ENCODE results near the gene PLEKHB2. TPM values are rescaled to one million over a fixed set of nuclear protein-coding genes. Genes with fewer than 3 reads are reported as not detected.
"Not testable (repeated sequence)": the region's sequence is repeated elsewhere in the genome, so short reads cannot be mapped to it uniquely, and the experiment has no call there.

Gene PLEKHB2
- total RNA-seq: 10 to 100 TPM; 39.9 to 42.4 TPM

- H3K27ac Mint-ChIP-seq: peak within 1 kb of the TSS; percentile 99
- intact Hi-C loops (cut with DNase I, micrococcal nuclease): loop anchor here (1.0 to 2.0 kb wide), 4 partner anchors 12 to 575 kb away; partner anchors contain the start of genes MZT2A (in 2 of the 2) and FAM168B (in 1 of the 2)
- no peaks in the 10 kb centered on the region for H3K9me3 Mint-ChIP-seq (ENCODE audit: low read depth)
- CTCF ChIA-PET: interaction anchor here (0.7 to 3.4 kb wide), 3 partner anchors 13 to 42 kb away, joined by 3 to 30 read pairs (median 4); partner anchors contain the start of gene FAM168B
- H3K4me3 Mint-ChIP-seq: peak within 1 kb of the TSS; percentile 98
- no peaks in the 10 kb centered on the region for H3K27me3 Mint-ChIP-seq
- POLR2A ChIA-PET: interaction anchor here (0.6 to 1.6 kb wide), 3 partner anchors 12 to 759 kb away, joined by 3 to 7 read pairs (median 4); partner anchors contain the start of gene FAM168B
- H3K4me1 Mint-ChIP-seq: peaks cover 43% of the 10 kb centered on the region
- DNase-seq (peak; percentile 94), ATAC-seq (peak; percentile 66)
- H3K36me3 Mint-ChIP-seq (ENCODE audit: low read depth): peaks cover 22% of the 10 kb centered on the region
Observed at GRCh38 chr2:131105156-131105949, at the start of gene PLEKHB2. Gene PLEKHB2 (plus strand): TSS chr2:131105336. CDS start chr2:131120942, 15,606 bp downstream.

- H3K4me3 Mint-ChIP-seq: no peak overlapping the region
- H3K36me3 Mint-ChIP-seq (ENCODE audit: low read depth): peaks cover 57% of the 10 kb centered on the region
- H3K9me3 Mint-ChIP-seq (ENCODE audit: low read depth): no peaks in the 10 kb centered on the region
- ChIA-PET POLR2A (no interaction called here), CTCF (no interaction called here)
- peaks cover 8% of the 10 kb centered on the region for H3K4me1 Mint-ChIP-seq
- no peak for DNase-seq
- no peak for ATAC-seq
- H3K27me3 Mint-ChIP-seq: no peaks in the 10 kb centered on the region
- intact Hi-C loops (cut with DNase I, micrococcal nuclease): no loop called here
- H3K27ac Mint-ChIP-seq: peak overlapping the region; percentile 52
Observed at GRCh38 chr2:131056204-131056931, 48.8 kb upstream of the PLEKHB2 start.

GRCh38 chr2:131056932-131057287 is 48.2 kb upstream of the PLEKHB2 start:
- peaks cover 11% of the 10 kb centered on the region for H3K4me1 Mint-ChIP-seq
- H3K36me3 Mint-ChIP-seq (ENCODE audit: low read depth): peaks cover 54% of the 10 kb centered on the region
- no peaks in the 10 kb centered on the region for H3K9me3 Mint-ChIP-seq (ENCODE audit: low read depth)
- POLR2A ChIA-PET: no interaction called here
- CTCF ChIA-PET: no interaction called here
- intact Hi-C loops (cut with DNase I, micrococcal nuclease): no loop called here
- peak overlapping the region; percentile 33 for H3K27ac Mint-ChIP-seq
- no peak overlapping the region for H3K4me3 Mint-ChIP-seq
- ATAC-seq (no peak), DNase-seq (no peak)
- H3K27me3 Mint-ChIP-seq: no peaks in the 10 kb centered on the region

GRCh38 chr2:131058214-131058843 is 46.8 kb upstream of the PLEKHB2 start:
- intact Hi-C loops (cut with DNase I, micrococcal nuclease): no loop called here
- Mint-ChIP-seq H3K27ac (no peak overlapping the region), H3K4me3 (no peak overlapping the region), H3K9me3 (ENCODE audit: low read depth) (no peaks in the 10 kb centered on the region), H3K27me3 (no peaks in the 10 kb centered on the region), H3K4me1 (peaks cover 14% of the 10 kb centered on the region), H3K36me3 (ENCODE audit: low read depth) (peaks cover 46% of the 10 kb centered on the region)
- ChIA-PET POLR2A (no interaction called here), CTCF (no interaction called here)
- DNase-seq (no peak), ATAC-seq (no peak)

- intact Hi-C loops (cut with DNase I, micrococcal nuclease): no loop called here
- Mint-ChIP-seq H3K27me3 (no peaks in the 10 kb centered on the region), H3K4me3 (no peak overlapping the region), H3K27ac (no peak overlapping the region), H3K4me1 (peaks cover 14% of the 10 kb centered on the region), H3K36me3 (ENCODE audit: low read depth) (peaks cover 48% of the 10 kb centered on the region), H3K9me3 (ENCODE audit: low read depth) (no peaks in the 10 kb centered on the region)
- ChIA-PET CTCF (no interaction called here), POLR2A (no interaction called here)
- ATAC-seq (no peak), DNase-seq (no peak)
Observed at GRCh38 chr2:131058920-131059319, 46.2 kb upstream of the PLEKHB2 start.

GRCh38 chr2:131063501-131064283 is 41.4 kb upstream of the PLEKHB2 start:
- CTCF ChIA-PET: interaction anchor here (0.6 kb wide), 1 partner anchor 41 kb away, joined by 3 read pairs; no protein-coding TSS in a partner anchor
- peaks cover 33% of the 10 kb centered on the region for H3K36me3 Mint-ChIP-seq (ENCODE audit: low read depth)
- H3K27ac Mint-ChIP-seq: no peak overlapping the region

GRCh38 chr2:131064589-131065512 is 40.3 kb upstream of the PLEKHB2 start:
- no peak overlapping the region for H3K27ac Mint-ChIP-seq
- no peaks in the 10 kb centered on the region for H3K9me3 Mint-ChIP-seq (ENCODE audit: low read depth)
- no peak overlapping the region for H3K4me3 Mint-ChIP-seq
- DNase-seq: no peak
- ChIA-PET POLR2A (interaction anchor here (0.7 kb wide), 1 partner anchor 274 kb away, joined by 3 read pairs; no protein-coding TSS in a partner anchor), CTCF (no interaction called here)
- no peak for ATAC-seq
- no peaks in the 10 kb centered on the region for H3K27me3 Mint-ChIP-seq
- H3K4me1 Mint-ChIP-seq: peaks cover 15% of the 10 kb centered on the region
- H3K36me3 Mint-ChIP-seq (ENCODE audit: low read depth): peaks cover 36% of the 10 kb centered on the region
- intact Hi-C loops (cut with DNase I, micrococcal nuclease): no loop called here

More at GRCh38 chr2:131063501-131064283, 41.4 kb upstream of the PLEKHB2 start:
- POLR2A ChIA-PET: no interaction called here
- DNase-seq (no peak), ATAC-seq (no peak)
- intact Hi-C loops (cut with DNase I, micrococcal nuclease): no loop called here
- Mint-ChIP-seq H3K9me3 (ENCODE audit: low read depth) (no peaks in the 10 kb centered on the region), H3K27me3 (no peaks in the 10 kb centered on the region), H3K4me3 (no peak overlapping the region), H3K4me1 (peaks cover 15% of the 10 kb centered on the region)

GRCh38 chr2:131067465-131068125 is 37.5 kb upstream of the PLEKHB2 start:
- ATAC-seq: no peak
- POLR2A ChIA-PET: no interaction called here
- H3K9me3 Mint-ChIP-seq (ENCODE audit: low read depth): no peaks in the 10 kb centered on the region
- intact Hi-C loops (cut with DNase I, micrococcal nuclease): no loop called here
- no peak for DNase-seq
- CTCF ChIA-PET: no interaction called here
- H3K36me3 Mint-ChIP-seq (ENCODE audit: low read depth): peaks cover 42% of the 10 kb centered on the region
- no peaks in the 10 kb centered on the region for H3K27me3 Mint-ChIP-seq
- H3K4me1 Mint-ChIP-seq: peaks cover 9% of the 10 kb centered on the region
- peak overlapping the region; percentile 9 for H3K27ac Mint-ChIP-seq
- no peak overlapping the region for H3K4me3 Mint-ChIP-seq

- H3K27ac Mint-ChIP-seq; H3K9me3 Mint-ChIP-seq (ENCODE audit: low read depth); H3K27me3 Mint-ChIP-seq; intact Hi-C loops (cut with DNase I, micrococcal nuclease); DNase-seq; POLR2A ChIA-PET; H3K4me3 Mint-ChIP-seq; ATAC-seq: not testable (repeated sequence)
- CTCF ChIA-PET: interaction anchor here (0.6 kb wide), 2 partner anchors 25 to 51 kb away, joined by 3 to 4 read pairs; no protein-coding TSS in a partner anchor
- H3K4me1 Mint-ChIP-seq: peaks cover 10% of the 10 kb centered on the region
- peaks cover 44% of the 10 kb centered on the region for H3K36me3 Mint-ChIP-seq (ENCODE audit: low read depth)
Observed at GRCh38 chr2:131068172-131068571, 37.0 kb upstream of the PLEKHB2 start.

- Mint-ChIP-seq H3K36me3 (ENCODE audit: low read depth) (peaks cover 72% of the 10 kb centered on the region), H3K4me1 (peaks cover 21% of the 10 kb centered on the region)
- CTCF ChIA-PET; DNase-seq; H3K27me3 Mint-ChIP-seq; ATAC-seq; H3K4me3 Mint-ChIP-seq; POLR2A ChIA-PET; H3K27ac Mint-ChIP-seq; H3K9me3 Mint-ChIP-seq (ENCODE audit: low read depth); intact Hi-C loops (cut with DNase I, micrococcal nuclease): not testable (repeated sequence)
Observed at GRCh38 chr2:131075578-131075977, 29.6 kb upstream of the PLEKHB2 start.

All from activated CD4-positive, alpha-beta T cell treated with anti-CD3 and anti-CD28 coated beads for 36 hours (primary cell).